Keratinocyte (primary cell): ENCODE measurements around the gene DCUN1D4.

Experiments used
- CTCF ChIP-seq, 3 experiments: IDR thresholded peaks in 1 of 3; conservative IDR thresholded peaks in 1 of 3; optimal IDR thresholded peaks in 1 of 3; 2 replicates in 2 of 3; 3 replicates in 1 of 3; pipeline versions ENCODE3 to v1.5.1; 2011; ENCODE audit warnings: low read length in 3 of 3, mild to moderate bottlenecking in 3 of 3, moderate library complexity in 2 of 3, control low read depth in 1 of 3, inconsistent platforms in 1 of 3; ENCODE audit not compliant: insufficient read depth in 2 of 3; ENCODE audit errors: extremely low read depth in 1 of 3
- EZH2 ChIP-seq: IDR thresholded peaks from one replicate; pipeline ENCODE4 v1.6.1; 2012; ENCODE audit warnings: inconsistent platforms, mild to moderate bottlenecking, low read length, moderate library complexity

- TF ChIP-seq CTCF (optimal IDR thresholded peaks at IDR 0.05 in 1 of 3, IDR thresholded peaks at IDR 0.05 in 1 of 3, conservative IDR thresholded peaks at IDR 0.05 in 1 of 3; ENCODE audit: extremely low read depth in 1 of 3, insufficient read depth in 2 of 3, low read length in 3 of 3) (peak; percentile 64 to 77 (median 68)), EZH2 (no peak)
Observed at GRCh38 chr4:51831133-51831532, 11.8 kb upstream of the DCUN1D4 start.
